ENCODE results near the gene HMOX2.

HMOX2 gene

DNA sequence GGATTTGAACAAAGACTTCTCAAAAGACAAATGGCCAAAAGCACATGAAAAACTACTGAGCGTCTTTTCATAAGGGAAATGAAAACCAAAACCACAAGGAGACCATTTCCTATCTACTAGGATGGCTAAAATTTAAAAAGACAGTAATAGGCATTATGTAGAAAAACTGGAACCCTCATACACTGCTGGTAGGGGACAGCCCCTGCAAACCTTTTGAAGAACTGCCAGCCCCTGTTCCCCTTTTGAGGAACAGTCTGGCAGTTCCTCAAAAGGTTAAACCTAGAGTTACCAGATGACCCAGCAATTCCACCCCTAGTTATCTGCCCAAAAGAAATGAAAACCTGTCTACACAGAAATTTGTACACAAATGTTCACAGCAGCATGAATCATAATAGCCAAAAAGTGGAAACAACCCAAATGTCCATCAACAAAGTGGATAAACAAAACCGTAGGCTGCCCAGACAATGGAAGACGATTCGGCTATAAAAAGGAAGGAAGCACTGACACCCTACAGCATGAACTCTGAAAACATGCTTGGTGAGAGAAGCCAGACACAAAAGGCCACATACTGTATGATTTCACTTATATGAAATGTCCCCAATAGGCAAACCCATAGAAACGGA is 39.5 kb downstream of the HMOX2 start:
- DNase-seq (ENCODE audit: extremely low spot score): peak; percentile 43
- ChIA-PET POLR2A (no interaction called here), CTCF (interaction anchor here (1.0 to 5.5 kb wide), 5 partner anchors 10 to 440 kb away, joined by 3 to 53 read pairs (median 3); no protein-coding TSS in a partner anchor)
- TF ChIP-seq, protein P1, sequence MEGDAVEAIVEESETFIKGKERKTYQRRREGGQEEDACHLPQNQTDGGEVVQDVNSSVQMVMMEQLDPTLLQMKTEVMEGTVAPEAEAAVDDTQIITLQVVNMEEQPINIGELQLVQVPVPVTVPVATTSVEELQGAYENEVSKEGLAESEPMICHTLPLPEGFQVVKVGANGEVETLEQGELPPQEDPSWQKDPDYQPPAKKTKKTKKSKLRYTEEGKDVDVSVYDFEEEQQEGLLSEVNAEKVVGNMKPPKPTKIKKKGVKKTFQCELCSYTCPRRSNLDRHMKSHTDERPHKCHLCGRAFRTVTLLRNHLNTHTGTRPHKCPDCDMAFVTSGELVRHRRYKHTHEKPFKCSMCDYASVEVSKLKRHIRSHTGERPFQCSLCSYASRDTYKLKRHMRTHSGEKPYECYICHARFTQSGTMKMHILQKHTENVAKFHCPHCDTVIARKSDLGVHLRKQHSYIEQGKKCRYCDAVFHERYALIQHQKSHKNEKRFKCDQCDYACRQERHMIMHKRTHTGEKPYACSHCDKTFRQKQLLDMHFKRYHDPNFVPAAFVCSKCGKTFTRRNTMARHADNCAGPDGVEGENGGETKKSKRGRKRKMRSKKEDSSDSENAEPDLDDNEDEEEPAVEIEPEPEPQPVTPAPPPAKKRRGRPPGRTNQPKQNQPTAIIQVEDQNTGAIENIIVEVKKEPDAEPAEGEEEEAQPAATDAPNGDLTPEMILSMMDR (IDR thresholded peaks at IDR 0.05; ENCODE audit: control extremely low read depth, extremely low read depth, low read depth, missing control alignments): no peak

DNA sequence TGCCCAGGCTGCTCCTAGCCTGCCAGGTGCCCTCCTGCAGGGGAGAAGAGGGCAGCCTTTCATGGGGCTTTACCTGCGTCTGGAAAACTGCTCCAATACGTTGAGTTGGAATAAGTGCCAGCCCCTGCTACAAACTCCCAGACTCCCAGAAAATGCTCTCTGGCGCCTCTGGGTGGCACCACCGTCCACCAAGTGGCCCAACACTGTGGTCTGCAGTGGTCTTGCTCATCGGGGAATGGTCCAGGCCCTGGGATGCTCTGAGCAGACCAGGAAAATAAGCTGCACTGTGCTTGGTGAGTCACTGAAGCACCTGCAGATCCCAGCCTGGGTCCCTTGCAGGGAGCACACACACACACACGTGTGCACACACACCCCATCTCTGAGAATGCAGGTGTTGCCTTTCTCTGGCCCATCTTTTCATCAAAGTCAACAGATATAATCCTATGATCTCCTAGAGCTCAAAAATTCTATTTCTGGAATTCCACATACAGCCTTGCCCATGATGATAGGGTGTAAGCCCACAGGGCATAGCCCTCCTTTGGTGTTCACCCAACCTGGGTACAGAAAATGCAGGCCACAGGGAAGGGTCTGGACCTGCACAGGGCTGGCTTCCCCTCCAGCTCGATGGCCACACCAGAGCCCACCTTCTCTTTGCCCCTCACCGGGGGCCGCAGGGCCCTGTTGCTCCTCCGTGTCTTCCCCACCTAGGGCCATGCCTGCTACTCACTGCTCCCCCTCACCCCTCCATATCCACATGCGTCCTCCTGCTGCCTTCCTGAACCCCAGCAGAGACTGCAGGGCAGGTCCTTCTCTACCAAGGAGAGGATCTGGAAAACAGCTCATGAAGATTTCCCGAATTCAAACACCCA is 41.8 kb downstream of the HMOX2 start:
- DNase-seq (ENCODE audit: extremely low spot score): no peak
- CTCF ChIA-PET: interaction anchor here (0.9 to 5.5 kb wide), 10 partner anchors 8 to 68 kb away, joined by 3 to 53 read pairs (median 5); partner anchors contain the start of genes C16orf96 and CDIP1
- TF ChIP-seq, protein P1 (IDR thresholded peaks at IDR 0.05; ENCODE audit: control extremely low read depth, extremely low read depth, low read depth, missing control alignments): peak; percentile 62
- POLR2A ChIA-PET: no interaction called here

DNA sequence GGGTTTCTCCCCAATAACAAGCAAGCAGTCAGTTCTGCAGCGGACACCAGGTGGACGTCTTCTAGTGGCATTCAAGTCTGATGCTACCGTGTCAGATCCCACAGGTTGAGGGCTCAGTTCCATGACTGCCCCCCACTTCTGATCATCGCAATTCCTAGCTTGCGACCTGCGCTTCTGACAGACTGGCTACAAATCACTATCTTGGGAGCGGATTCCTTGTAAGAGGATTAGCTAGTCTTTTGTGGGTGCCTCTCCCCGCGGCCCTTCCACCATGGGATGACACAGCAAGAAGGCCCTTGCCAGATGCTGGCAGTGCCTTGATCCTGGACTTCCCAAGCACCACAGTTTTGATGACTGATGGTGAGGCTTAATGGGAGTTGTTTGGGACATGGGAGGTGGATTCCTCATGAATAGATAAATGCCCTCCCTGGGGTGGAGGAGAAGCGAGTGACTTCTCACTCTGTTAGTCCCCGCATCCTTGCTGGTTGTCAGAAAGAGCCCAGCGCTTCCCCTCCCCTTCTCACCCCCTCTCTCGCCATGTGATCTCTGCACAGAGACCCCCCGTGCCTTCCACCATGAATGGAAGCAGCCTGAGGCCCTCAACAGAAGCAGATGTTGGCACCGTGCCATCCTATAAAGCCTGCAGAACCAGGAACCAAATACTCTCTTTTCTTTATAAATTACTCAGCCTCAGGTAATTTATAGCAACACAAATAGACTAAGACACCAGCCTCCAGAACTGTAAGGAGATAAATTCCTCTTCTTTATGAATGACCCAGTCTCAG is 43.3 kb downstream of the HMOX2 start:
- ChIA-PET CTCF (interaction anchor here (1.3 to 5.5 kb wide), 5 partner anchors 10 to 17 kb away, joined by 3 to 53 read pairs (median 5); no protein-coding TSS in a partner anchor), POLR2A (no interaction called here)
- TF ChIP-seq, protein P1 (IDR thresholded peaks at IDR 0.05; ENCODE audit: control extremely low read depth, extremely low read depth, low read depth, missing control alignments): no peak
- DNase-seq (ENCODE audit: extremely low spot score): no peak

DNA sequence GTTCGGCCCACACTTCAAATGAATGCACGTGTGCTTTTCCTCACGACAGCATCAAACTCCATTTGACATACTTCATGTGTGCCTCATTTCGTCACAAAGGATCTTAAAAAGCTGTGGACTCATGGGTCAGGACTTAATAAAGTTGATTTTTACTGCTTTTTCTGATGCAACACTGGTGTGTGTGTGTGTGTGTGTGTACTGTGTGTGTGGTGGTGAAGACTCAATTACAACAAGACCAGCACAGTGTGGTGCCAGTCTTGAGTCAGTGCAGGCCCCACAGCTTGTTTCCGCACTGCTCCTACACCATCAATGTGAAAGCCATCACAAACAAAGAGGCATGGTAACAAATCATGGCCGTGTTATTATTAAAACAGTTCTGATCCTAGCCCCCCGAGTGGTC is 44.7 kb downstream of the HMOX2 start:
- CTCF ChIA-PET: interaction anchor here (1.3 to 1.4 kb wide), 2 partner anchors 12 to 14 kb away, joined by 3 to 4 read pairs; no protein-coding TSS in a partner anchor
- TF ChIP-seq, protein P1 (IDR thresholded peaks at IDR 0.05; ENCODE audit: control extremely low read depth, extremely low read depth, low read depth, missing control alignments): no peak
- DNase-seq (ENCODE audit: extremely low spot score): no peak
- POLR2A ChIA-PET: no interaction called here

DNA sequence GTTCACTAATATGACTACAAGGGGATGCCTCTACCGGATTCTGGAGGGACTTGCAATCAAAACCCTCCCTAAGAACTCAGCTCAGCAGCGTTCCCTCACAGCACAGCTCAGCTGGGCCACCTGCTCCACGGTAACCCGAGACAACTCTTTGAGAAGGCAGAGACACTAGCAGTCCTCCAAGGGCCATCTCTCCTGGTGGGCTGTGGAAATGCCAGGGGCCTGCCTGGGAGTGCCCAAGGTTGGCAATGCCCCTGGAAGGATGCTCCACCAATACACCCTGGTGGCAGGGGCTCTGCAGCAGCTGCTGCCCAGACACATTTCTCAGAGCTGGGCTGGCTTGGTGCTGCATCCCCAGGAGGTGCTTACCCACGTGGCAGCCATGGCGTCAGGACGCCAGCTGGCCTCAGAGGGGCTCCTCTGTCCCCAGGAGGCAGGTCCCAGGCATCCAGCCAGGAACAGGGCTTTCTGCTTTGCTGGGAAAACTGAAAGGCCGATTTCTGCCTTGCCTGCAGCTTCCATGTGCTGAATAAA is 45.9 kb downstream of the HMOX2 start:
- TF ChIP-seq, protein P1 (IDR thresholded peaks at IDR 0.05; ENCODE audit: control extremely low read depth, extremely low read depth, low read depth, missing control alignments): no peak
- DNase-seq (ENCODE audit: extremely low spot score): no peak
- CTCF ChIA-PET: interaction anchor here (1.2 to 2.7 kb wide), 2 partner anchors 15 to 64 kb away, joined by 6 to 10 read pairs; no protein-coding TSS in a partner anchor
- POLR2A ChIA-PET: interaction anchor here (0.5 kb wide), 1 partner anchor 64 kb away, joined by 4 read pairs; no protein-coding TSS in a partner anchor

Measured in GM10248 (cell line).